ENCODE data around the gene CYP1A1. TPM values are rescaled to one million over a fixed set of nuclear protein-coding genes. Genes with fewer than 3 reads are reported as not detected.
"Not testable (repeated sequence)": the region's sequence is repeated elsewhere in the genome, so short reads cannot be mapped to it uniquely, and the experiment has no call there.

The CYP1A1 gene
- total RNA-seq, 1 donor from 2014 or later = 0.38 TPM

GRCh38 chr15:74749832-74750231 is 24.5 kb upstream of the CYP1A1 start:
- Histone ChIP-seq H3K27me3 (ENCODE audit: low read depth) (no peaks in the 10 kb centered on the region), H3K9me3 (no peaks in the 10 kb centered on the region), H3K27ac (no peak overlapping the region), H3K4me1 (no peaks in the 10 kb centered on the region), H3K36me3 (no peaks in the 10 kb centered on the region), H3K4me3 (no peak overlapping the region)
- no peak for DNase-seq
- TF ChIP-seq, protein P1, sequence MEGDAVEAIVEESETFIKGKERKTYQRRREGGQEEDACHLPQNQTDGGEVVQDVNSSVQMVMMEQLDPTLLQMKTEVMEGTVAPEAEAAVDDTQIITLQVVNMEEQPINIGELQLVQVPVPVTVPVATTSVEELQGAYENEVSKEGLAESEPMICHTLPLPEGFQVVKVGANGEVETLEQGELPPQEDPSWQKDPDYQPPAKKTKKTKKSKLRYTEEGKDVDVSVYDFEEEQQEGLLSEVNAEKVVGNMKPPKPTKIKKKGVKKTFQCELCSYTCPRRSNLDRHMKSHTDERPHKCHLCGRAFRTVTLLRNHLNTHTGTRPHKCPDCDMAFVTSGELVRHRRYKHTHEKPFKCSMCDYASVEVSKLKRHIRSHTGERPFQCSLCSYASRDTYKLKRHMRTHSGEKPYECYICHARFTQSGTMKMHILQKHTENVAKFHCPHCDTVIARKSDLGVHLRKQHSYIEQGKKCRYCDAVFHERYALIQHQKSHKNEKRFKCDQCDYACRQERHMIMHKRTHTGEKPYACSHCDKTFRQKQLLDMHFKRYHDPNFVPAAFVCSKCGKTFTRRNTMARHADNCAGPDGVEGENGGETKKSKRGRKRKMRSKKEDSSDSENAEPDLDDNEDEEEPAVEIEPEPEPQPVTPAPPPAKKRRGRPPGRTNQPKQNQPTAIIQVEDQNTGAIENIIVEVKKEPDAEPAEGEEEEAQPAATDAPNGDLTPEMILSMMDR (IDR thresholded peaks at IDR 0.05) = no peak
- no peak for ATAC-seq
- intact Hi-C loops (cut with DNase I) = no loop called here

GRCh38 chr15:74748322-74748946 is 23.1 kb upstream of the CYP1A1 start, which contains the start of gene CYP1A2:
CYP1A2 (plus strand) TSS chr15:74748845; CDS start chr15:74749739, 894 bp downstream.
- H3K4me3 ChIP-seq = no peak within 1 kb of the TSS

DNA sequence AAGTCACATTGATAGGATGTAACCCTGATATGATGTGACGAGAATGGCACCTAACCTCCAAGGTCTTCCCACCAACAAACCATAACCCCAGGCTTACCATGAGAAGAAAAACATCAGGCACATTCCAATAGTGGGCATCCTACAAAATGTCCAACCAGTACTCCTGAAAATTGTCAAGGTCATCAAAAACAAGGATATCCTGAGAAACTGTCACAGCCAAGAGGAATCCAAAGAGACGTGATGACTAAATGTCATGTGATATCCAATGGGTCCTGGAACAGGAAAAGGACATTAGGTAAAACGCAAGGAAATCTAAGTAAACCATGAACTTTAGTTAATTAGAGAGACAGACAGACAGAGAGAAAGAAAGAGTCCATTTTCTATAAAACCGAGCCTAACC is 21.1 kb upstream of the CYP1A1 start:
- no peak for DNase-seq
- Histone ChIP-seq H3K36me3 (no peaks in the 10 kb centered on the region), H3K4me1 (no peaks in the 10 kb centered on the region), H3K4me3 (no peak overlapping the region), H3K27ac (no peak overlapping the region), H3K27me3 (ENCODE audit: low read depth) (no peaks in the 10 kb centered on the region), H3K9me3 (no peaks in the 10 kb centered on the region)
- intact Hi-C loops (cut with DNase I) = no loop called here
- no peak for ATAC-seq
- TF ChIP-seq, protein P1 (IDR thresholded peaks at IDR 0.05) = no peak

More at GRCh38 chr15:74748322-74748946, 23.1 kb upstream of the CYP1A1 start, which contains the start of gene CYP1A2:
- TF ChIP-seq, protein P1 (IDR thresholded peaks at IDR 0.05) = no peak
- Histone ChIP-seq H3K27me3 (ENCODE audit: low read depth) (no peaks in the 10 kb centered on the region), H3K4me1 (no peaks in the 10 kb centered on the region), H3K27ac (no peak within 1 kb of the TSS), H3K36me3 (no peaks in the 10 kb centered on the region), H3K9me3 (no peaks in the 10 kb centered on the region)
- ATAC-seq = no peak
- intact Hi-C loops (cut with DNase I) = no loop called here
- no peak for DNase-seq

DNA sequence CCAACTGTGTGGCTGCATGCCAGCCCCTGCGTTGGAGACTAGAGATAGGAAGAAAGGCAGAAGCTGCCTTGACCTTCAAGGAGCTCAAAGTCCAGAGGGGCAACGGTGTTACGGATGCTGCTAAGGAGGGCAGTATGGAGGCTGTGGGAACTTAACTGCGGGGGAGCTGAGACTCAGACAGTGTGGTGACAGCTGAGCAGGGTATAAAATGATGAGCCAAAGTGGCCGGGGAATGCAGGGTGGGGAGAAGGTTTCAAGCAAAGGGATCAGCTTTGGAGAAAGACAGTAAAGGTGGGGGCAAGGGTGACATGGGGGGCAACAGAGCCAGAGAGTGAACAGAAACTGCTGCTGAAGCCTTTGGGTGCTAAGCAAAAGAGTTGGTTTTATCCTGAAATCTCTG is 17.1 kb upstream of the CYP1A1 start:
- no peaks in the 10 kb centered on the region for H3K9me3 ChIP-seq
- H3K27me3 ChIP-seq (ENCODE audit: low read depth) = no peaks in the 10 kb centered on the region
- no peaks in the 10 kb centered on the region for H3K36me3 ChIP-seq
- no peaks in the 10 kb centered on the region for H3K4me1 ChIP-seq
- ATAC-seq (no peak), DNase-seq (no peak)
- intact Hi-C loops (cut with DNase I) = no loop called here
- TF ChIP-seq, protein P1 (IDR thresholded peaks at IDR 0.05) = no peak
- H3K27ac ChIP-seq = no peak overlapping the region
- no peak overlapping the region for H3K4me3 ChIP-seq

DNA sequence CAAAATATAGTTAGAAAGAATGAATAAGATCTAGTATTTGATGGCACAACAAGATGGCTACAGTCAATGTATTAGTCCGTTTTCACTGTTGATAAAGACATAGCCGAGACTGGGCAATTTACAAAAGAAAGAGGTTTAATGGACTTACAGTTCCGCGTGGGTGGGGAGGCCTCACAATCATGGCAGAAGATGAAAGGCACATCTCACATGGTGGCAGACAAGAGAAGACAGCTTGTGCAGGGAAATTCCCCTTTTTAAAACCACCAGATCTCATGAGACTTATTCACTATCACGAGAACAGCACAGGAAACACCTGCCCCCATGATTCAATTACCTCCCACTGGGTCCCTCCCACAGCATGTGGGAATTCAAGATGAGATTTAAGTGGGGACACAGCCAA is 12.9 kb upstream of the CYP1A1 start:
- not testable (repeated sequence) for ATAC-seq

DNA sequence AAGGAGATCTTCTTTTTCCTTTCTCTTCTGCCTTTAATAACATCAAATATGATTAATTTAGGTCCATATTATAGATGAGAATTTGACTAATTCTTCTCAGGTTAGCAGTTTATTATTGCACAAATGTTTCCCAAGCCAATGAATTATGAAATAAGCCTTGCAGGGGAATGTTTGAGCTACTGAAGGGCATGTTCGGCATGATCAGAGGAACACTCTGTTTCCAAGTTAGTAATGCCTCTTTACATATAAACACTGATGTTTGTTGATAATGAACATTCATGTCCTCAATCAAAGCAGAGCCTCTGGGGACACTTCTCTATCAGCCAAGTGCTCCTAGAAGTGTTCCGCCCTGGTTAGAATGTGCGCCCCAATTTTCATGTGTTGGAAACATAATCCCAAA is 10.0 kb upstream of the CYP1A1 start:
- no peaks in the 10 kb centered on the region for H3K4me1 ChIP-seq
- no peak overlapping the region for H3K27ac ChIP-seq
- H3K36me3 ChIP-seq = no peaks in the 10 kb centered on the region
- peaks cover 9% of the 10 kb centered on the region for H3K27me3 ChIP-seq (ENCODE audit: low read depth)
- no peak overlapping the region for H3K4me3 ChIP-seq
- no peak for DNase-seq
- ATAC-seq = no peak
- intact Hi-C loops (cut with DNase I) = no loop called here
- TF ChIP-seq, protein P1 (IDR thresholded peaks at IDR 0.05) = no peak
- no peaks in the 10 kb centered on the region for H3K9me3 ChIP-seq

More for the DNA sequence above, 12.9 kb upstream of the CYP1A1 start:
- H3K9me3 ChIP-seq; H3K27ac ChIP-seq; DNase-seq; H3K4me1 ChIP-seq; H3K36me3 ChIP-seq; H3K4me3 ChIP-seq; H3K27me3 ChIP-seq (ENCODE audit: low read depth); intact Hi-C loops (cut with DNase I): not testable (repeated sequence)
